Osteocyte (in vitro differentiated cells): Measurements from ENCODE around the gene RNF166. TPM values are rescaled to one million over a fixed set of nuclear protein-coding genes. Genes with fewer than 3 reads are reported as not detected.
A peak's percentile ranks its signal among the peaks of the same experiment; 100 is the strongest.

Experiments used
- DNase-seq: peaks from one replicate; pipeline ENCODE4 v3.0.0; 2021; ENCODE audit warnings: mixed read lengths; ENCODE audit not compliant: unreplicated experiment; ENCODE audit errors: extremely low spot score
- H3K27ac Mint-ChIP-seq: one replicate; pipeline ENCODE4 v1.8.0; 2021; ENCODE audit warnings: mild to moderate bottlenecking, mixed read lengths; ENCODE audit not compliant: unreplicated experiment
- H3K27me3 Mint-ChIP-seq: one replicate; pipeline ENCODE4 v1.8.0; 2021; ENCODE audit warnings: mixed read lengths; ENCODE audit not compliant: unreplicated experiment
- H3K36me3 Mint-ChIP-seq: one replicate; pipeline ENCODE4 v1.8.0; 2021; ENCODE audit warnings: mixed read lengths; ENCODE audit not compliant: unreplicated experiment
- H3K4me1 Mint-ChIP-seq: one replicate; pipeline ENCODE4 v1.8.0; 2021; ENCODE audit warnings: mixed read lengths; ENCODE audit not compliant: unreplicated experiment
- H3K4me3 Mint-ChIP-seq: one replicate; pipeline ENCODE4 v1.8.0; 2021; ENCODE audit warnings: mild to moderate bottlenecking, moderate library complexity, mixed read lengths; ENCODE audit not compliant: unreplicated experiment
- H3K9me3 Mint-ChIP-seq: one replicate; pipeline ENCODE4 v1.8.0; 2021; ENCODE audit warnings: mixed read lengths; ENCODE audit not compliant: unreplicated experiment
- CTCF ChIP-seq: fragments of 200-600 bp; sonication (generic); IDR thresholded peaks from 2 replicates; pipeline ENCODE4 v1.5.0; 2021; ENCODE audit warnings: antibody characterized with exemption, mild to moderate bottlenecking, moderate library complexity
- total RNA-seq: library from RNA; stranded (reverse); gene quantifications from 2 replicates; pipeline ENCODE4 v1.2.1, GENCODE V29; 2021

RNF166 gene
- total RNA-seq, 1 donor from 2014 or later = 17.2 TPM

GRCh38 chr16:88705076-88705684 lies 1.0 kb downstream of the RNF166 start:
- H3K4me1 Mint-ChIP-seq = peaks cover 33% of the 10 kb centered on the region
- no peaks in the 10 kb centered on the region for H3K36me3 Mint-ChIP-seq
- peak overlapping the region; percentile 81 for H3K4me3 Mint-ChIP-seq
- TF ChIP-seq CTCF = no peak
- peak overlapping the region; percentile 50 for H3K27ac Mint-ChIP-seq
- H3K9me3 Mint-ChIP-seq = no peaks in the 10 kb centered on the region
- no peaks in the 10 kb centered on the region for H3K27me3 Mint-ChIP-seq
- no peak for DNase-seq

- H3K36me3 Mint-ChIP-seq = no peaks in the 10 kb centered on the region
- DNase-seq = no peak
- no peaks in the 10 kb centered on the region for H3K9me3 Mint-ChIP-seq
- no peak for TF ChIP-seq CTCF
- no peak overlapping the region for H3K27ac Mint-ChIP-seq
- peaks cover 33% of the 10 kb centered on the region for H3K4me1 Mint-ChIP-seq
- H3K4me3 Mint-ChIP-seq = peak overlapping the region; percentile 21
- H3K27me3 Mint-ChIP-seq = no peaks in the 10 kb centered on the region
Observed at GRCh38 chr16:88703486-88704309, 2.5 kb downstream of the RNF166 start.

- Mint-ChIP-seq H3K36me3 (peaks cover 3% of the 10 kb centered on the region), H3K4me3 (peak overlapping the region; percentile 35), H3K27ac (no peak overlapping the region), H3K9me3 (no peaks in the 10 kb centered on the region), H3K4me1 (peaks cover 32% of the 10 kb centered on the region), H3K27me3 (no peaks in the 10 kb centered on the region)
- DNase-seq = no peak
- no peak for TF ChIP-seq CTCF
Observed at GRCh38 chr16:88702371-88703210, 3.6 kb downstream of the RNF166 start.

GRCh38 chr16:88701581-88702370 lies 4.4 kb downstream of the RNF166 start:
- peaks cover 4% of the 10 kb centered on the region for H3K36me3 Mint-ChIP-seq
- H3K27ac Mint-ChIP-seq = no peak overlapping the region
- H3K4me3 Mint-ChIP-seq = no peak overlapping the region

More at GRCh38 chr16:88701581-88702370, 4.4 kb downstream of the RNF166 start:
- peaks cover 25% of the 10 kb centered on the region for H3K4me1 Mint-ChIP-seq
- no peak for TF ChIP-seq CTCF
- H3K27me3 Mint-ChIP-seq = no peaks in the 10 kb centered on the region
- DNase-seq = no peak
- H3K9me3 Mint-ChIP-seq = no peaks in the 10 kb centered on the region
